ENCODE data around the gene DMTF1.
A peak's percentile ranks its signal among the peaks of the same experiment; 100 is the strongest.

DMTF1 gene

DNA sequence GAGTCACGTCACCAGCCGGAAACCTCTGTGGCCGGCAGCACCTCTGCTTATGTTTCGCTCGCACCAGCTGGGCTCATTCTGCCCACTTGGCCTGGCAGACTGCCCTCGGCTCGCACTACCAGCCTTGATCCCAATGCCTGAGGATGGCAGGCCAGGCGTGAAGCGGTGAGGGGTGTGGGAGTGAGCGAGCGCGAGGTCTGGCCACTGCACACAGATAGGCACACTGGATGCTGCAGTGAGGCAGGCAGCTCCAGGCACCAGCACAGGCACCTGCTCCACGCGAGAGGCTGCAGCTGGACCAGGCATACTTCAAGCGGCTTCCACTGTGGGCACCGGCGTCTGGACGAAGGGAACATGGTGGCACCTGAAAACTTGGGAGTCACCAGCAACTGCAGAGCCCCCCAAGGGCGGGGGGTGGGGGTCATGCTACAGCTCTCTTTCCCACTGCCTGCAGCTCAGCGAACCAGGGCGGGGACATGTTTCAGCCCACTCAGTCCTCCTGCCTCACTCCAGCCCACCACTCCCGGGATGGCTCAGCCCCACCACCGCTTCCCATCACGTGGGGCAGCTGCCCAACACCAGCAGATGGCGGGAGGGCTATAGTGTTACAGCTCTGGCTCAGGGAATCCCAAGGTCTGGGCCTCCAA, 5.4 kb upstream of the DMTF1 start:
- peak; percentile 23 for DNase-seq

DNA sequence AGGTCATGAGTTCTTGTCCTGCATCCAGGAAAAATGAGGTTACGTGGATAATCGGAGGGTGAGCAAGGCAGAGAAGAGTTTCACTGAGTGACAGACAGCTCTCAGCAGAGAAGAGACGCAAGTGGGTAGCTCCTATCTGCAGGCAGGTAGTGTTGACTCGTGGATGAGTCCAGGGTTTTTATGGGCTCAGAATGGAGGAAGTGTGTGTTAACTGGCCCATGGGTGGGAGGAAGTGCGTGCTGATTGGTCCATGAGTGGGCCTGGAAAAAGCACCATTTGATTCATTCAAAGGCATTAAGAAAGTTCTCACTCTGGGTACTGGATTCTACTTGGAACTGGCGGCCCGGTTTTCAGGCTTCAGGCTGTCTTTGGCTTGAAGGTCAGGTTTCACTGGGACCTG, 4.8 kb upstream of the DMTF1 start:
- DNase-seq, result no peak

DNA sequence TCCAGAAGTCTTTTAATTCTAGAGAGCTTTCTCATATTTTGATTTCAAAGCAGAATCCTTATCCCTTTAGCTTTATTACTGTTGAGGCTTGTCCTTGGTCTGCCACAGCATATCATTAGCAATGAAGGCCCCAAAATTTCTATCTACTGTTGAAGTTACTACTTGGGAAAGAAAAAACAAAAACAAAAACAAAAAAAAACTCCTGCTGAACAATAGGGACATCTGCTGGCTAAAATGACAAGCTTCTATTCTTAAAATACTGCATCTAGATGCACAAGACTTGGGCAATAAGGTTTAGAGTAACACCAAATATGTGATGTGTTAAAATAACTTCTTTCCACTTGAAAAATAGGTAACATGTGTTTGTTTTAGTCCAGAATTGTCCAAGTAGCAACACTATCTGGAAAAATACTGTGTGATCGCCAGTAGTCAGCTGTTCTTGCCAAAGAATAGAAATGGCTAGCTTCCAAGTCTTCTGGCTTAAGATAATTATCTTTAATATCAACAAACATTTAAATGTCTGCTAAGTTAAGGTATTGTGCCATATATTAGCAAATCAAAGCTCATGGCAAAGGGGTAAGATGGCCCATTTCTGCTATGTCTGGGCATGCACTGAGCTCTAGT, 3.8 kb upstream of the DMTF1 start:
- peak; percentile 45 for DNase-seq

DNA sequence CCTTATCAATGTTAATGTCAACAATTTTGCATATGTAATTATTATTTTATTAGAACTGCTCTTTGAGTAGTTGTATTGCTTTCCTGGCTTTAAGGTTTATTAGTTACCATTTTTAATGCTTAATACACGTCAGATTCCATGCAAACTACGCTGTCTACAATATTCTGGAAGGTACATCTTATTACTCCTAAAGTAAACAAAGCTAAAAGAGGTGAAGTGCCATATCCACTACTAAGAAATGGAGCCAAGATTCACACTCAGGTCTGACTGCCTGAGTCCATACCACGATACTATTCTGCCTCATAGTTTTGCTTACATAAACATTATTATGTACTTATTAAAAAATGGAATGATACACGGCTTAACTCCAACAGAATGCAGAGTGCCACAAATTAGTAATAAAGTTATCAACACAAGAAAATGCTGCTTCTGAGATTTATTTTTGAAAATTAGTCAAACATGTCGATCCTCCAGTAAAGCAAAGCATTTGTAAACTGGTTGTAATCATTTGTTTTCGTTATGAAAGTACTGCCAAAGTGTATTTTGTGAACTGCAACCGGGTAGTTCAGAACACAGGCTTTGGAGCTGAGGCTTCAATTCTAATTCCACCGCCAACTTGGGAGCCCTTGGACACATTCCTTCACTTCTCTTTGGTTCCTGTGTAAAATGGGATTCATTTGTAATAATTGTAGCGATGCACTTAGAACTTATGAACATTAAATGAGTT, 1.1 kb upstream of the DMTF1 start:
- no peak for DNase-seq

DNA sequence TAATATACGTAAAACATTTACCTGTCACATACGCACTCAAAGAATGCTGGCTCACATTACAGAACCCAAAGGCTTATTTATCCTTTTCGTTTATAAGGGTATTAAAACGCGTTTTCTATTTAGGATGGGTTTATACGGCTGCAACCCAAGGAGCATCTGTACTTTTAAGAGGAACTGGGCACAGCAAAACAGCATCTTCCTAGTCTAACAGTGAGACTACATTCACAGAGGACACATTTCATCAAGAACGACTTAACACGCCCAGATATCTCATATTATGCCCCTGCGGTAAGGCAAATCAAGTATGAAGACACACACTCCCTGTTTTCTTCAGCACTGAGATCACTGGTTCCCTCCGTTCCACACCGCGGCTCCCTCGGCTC, 533 bp upstream of the DMTF1 start:
- DNase-seq, result no peak

DNA sequence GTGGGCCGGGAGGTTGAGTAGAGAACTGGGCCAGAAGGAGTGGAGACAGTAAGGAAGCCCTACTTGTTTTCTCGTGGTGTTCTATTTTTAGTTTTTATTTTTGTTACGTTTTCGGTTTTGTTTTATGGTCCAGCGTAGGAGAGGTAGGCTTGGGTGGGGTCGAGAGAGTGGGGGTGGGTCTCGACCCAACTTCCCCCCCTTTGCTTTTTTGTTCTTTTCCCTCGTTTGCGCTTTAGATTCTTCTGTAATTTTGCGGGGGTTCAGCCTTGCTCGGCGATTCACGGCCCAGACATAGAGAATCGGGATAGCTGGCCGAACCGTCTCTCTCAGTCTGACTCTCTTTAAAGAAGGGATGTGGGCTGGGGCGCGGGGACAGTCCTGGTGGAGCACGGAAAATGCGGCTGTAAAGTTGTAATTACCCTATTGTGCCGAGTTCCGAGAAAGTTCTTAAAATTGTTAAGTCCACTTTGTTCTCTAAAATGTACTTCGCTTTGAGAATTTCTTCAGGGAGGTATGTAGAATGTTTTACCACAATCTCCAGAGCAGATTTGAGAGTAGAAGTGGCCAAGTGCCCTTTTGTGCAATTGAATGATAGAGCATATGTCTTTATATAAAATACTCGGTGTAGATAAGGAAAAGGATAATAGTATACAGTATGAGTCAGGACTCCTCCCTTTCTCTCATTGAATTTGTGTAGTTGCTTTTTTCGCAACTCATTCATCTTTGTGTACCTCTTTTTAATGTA, 816 bp downstream of the DMTF1 start:
- DNase-seq, result peak; percentile 42

DNA sequence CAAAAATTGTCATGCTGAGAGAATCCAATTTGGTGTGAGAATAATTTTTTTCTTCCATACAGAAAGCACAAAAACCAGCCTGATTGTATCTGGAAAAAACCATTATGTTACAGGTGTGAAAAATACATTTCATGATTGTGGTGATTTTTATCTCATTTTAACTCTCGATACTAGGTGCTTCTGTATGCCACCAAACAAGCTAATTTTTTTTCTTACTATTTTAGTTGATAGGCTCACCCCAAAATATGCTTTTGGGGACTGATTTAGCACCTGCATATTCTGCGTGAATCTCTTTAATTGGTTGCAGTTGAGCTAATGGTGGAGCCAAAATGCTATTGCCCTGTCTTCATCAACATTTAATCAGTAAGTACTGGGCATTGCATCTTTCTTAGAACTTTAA, 1.9 kb downstream of the DMTF1 start:
- DNase-seq, result no peak

DNA sequence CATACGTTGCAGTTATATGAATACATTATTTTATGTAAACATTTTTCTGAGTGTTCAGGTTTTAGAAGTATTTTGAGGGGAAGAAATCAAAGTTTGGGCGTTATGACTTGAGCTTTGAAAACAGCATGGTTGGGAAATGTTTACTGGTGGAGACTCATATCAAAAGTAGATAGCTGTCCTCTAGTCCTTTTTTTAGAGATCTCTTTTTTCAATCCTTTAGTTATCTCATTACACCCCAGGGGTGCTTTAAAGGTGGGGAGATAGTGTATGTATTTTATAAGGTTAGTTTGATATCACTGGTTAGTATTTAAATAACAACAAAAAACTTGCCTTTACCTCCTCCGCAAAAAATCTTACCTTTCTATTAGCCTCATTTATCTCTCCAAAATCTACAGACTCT, 2.3 kb downstream of the DMTF1 start:
- no peak for DNase-seq

DNA sequence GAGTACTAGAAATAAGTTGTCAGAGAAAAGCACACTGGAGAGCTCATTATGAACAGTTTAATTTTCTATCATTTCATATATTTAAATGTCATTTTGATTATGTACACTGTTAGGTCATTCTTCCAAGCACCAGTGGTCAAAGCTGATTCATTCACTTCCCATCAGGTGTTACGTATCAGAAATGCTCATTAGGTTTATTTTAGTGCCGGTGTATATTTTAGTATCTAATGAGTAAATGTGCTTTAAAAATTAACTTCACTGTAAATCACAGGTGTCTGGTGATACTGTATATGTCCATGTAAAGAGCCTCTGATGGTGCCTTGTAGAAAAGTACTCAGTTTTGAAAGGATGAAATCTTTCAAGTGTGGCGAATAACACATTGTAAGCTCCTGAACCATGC, 3.5 kb downstream of the DMTF1 start:
- DNase-seq, result no peak

DNA sequence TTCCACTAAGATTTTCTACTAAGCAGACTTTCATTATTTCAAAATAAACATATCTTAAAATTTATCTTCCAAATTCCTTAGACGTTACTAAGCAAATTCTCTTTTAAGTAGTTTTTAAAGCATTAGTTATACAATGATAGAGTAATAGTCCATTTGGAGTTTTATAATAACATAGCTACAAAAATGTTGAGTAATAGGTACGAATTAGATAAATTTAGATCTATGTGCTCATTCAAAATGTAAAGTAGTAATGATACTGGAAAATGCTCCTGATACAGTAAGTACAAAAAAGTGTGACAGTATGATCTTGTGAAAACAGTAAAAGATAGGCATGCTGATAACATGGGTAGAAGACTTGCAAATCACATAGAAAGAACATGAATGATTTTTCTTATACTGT, 4.5 kb downstream of the DMTF1 start:
- DNase-seq, result no peak

DNA sequence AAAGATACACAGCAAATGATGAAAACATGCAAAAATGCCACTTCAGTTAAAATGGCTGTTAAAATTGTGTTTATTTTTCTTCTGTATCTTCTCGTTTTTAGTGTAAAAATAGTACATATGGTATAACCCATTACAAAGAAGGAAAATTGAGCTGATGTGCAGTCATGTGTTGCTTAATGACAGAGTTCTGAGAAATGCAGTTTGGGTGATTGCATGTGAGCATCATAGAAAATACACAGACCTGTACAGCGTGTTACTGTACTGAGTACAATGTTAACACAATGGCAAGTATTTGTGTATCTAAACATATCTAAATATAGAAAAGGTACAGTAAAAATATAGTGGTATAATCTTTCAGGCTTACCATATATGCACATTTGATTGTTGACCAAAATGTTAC, 7.3 kb downstream of the DMTF1 start:
- no peak for DNase-seq

DNA sequence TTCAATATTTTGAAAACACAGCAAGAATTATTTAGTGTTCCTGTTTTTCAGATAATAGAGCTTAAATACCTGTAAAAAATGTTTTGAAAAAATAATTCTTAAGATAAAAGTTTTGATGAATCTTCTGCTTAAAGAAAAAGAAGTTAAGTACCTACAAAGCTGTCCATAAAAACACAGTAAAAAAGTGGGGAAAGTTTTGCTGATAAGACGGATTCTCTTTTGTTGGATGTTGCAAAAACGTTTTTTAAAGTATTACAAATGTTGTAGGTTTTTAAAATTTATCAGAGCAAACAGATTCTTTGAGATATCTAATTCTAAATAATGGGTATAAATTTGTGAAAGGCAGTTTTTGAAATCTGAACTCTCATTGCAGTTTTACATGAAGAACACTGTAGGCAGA, 12.2 kb downstream of the DMTF1 start:
- DNase-seq, result no peak

DNA sequence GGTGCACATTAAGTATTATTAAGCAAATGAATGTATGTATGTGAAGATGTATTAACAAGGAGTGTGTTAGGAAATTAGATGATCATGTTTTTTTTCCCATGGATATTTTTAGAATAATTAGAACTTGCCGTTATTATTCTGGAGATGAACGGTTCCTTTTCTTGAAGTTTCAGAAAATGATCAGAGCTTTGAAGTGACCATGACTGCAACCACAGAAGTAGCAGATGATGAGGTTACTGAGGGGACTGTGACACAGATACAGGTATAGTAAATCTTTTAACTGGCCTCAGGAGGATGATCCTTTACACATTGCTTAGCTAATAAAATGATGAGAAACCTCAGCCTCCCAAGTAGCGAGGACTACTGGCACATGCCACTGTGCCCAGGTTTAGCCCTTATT, 18.6 kb downstream of the DMTF1 start:
- DNase-seq, result no peak

DNA sequence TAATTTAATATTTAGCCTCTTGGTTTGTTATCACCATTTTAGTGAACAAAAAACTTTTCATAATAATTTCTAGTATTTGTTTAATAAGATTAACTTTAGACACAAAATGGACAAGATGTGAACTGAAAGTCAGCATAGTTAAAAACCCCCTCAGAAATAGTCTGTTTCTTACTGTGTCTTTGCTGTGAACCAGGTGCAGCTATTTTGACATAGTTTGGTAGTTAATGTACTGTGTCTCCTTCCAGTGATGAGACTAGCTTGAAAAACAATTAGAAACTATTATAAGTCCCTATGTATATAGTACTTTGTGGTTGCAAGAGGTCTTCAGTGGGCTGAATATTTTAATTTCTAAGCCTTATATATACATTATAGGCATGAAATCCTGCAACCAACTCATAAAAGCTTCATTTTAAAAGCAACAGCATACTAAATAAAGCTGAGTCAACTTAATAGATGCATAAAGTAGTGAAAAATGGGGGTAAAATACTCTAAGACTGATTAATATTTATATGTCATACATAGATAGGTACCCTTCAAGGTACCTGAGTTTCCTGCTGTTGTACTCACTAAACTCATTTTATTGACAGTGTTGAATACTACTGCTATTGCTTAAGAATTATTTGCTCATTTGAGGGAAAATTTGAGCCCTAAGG, 19.2 kb downstream of the DMTF1 start:
- DNase-seq, result no peak

DNA sequence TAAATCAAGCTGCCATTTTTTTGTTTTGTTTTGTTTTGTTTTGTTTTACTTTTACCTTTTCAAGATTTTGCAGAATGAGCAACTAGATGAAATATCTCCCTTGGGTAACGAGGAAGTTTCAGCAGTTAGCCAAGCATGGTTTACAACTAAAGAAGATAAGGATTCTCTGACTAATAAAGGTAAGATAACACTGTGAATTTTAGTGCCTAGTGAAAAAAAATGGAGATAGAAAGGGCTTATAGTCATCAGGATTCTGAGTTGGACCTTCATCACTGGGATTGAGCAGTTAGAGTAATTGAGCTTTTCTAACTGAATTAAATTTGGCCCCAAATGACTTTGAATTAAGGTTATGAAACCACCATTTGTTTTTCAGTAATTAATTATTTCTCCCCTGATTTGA, 21.2 kb downstream of the DMTF1 start:
- no peak for DNase-seq

DNA sequence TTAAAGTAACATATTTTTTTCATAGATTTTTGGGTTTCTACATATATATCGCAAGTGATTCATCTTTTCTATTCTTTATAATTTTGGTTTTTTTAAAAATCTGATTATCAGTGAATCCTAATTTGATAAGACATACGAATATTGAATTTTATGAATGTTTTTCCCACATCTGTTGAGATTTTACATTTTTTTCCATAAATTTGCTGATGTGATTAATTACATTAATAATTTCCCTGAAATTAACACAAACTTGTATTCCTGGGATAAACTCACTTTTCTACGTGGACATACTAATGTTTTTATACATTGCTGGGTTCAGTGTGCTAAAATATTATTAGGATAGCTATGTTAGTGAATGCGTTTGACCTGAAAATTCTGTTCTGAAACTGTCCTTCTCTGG, 26.1 kb downstream of the DMTF1 start:
- no peak for DNase-seq

DNA sequence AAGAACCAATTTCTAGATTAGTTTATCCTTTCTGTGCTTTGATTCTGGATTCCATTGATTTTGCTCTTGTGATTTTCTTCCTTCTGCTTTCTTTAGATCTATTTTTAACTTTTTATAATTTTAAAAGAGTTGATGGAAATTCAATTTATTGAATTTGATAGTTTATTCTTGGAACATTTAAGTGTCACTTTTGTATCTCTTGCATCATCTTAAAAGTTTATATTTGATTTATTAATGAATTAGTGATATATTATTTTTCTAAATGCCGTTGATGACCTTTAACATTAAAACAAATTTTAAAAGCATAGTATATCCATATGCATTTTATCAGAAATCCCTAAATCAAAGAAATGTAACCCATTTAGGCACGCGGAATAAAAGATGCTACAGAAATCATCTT, 26.9 kb downstream of the DMTF1 start:
- no peak for DNase-seq

DNA sequence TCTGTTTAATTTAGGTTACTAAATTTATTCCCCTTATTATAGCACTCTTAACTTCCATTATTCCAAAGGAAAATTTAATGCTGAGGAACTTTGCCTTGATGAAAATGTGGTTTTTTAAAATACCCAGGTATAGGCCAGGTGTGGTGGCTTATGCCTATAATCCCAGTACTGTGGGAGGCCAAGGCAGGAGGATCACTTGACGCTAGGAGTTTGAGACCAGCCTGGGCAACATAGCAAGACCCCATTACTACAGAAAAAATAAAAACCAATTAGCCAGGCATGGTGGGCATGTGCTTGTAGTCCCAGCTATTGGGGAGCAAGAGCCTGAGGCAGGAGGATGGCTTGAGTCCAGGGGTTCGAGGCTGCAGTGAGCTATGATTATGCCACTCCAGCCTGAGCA, 34.9 kb downstream of the DMTF1 start:
- no peak for DNase-seq

DNA sequence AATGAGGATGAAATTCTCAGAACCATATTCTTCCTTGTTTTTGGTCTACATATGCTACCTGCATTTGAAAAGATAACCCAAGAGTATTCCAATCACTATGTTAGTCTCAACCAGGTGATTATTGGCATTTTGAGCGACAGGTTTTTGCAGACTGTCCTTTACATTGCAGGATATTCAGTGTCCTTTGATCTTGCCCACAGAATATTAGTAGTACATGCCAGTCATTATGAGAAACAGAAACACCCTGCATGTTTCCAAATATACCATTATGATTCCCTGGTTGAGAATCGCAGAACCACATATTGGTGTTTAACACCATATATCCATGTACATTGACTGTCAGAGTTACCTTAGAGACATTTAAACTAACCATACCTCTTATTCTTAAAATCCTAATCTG, 36.7 kb downstream of the DMTF1 start:
- DNase-seq, result no peak

DNA sequence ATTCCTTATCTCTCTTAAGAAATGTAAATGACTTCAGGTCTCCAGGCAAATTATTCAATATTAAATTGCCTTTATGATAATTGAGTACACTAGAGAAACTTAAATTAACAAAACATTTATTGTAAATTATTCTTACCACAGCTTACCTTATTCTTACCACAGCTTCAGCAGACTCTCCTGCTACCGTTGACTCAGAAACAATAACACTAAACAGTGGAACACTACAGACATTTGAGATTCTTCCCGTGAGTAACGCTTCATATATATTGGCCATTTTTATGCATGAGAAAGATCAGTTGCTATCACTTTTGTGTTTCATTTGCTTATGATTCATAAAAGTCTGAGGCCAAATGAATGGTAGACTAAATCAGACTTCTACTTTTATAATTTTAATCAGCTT, 38.5 kb downstream of the DMTF1 start:
- no peak for DNase-seq

DNA sequence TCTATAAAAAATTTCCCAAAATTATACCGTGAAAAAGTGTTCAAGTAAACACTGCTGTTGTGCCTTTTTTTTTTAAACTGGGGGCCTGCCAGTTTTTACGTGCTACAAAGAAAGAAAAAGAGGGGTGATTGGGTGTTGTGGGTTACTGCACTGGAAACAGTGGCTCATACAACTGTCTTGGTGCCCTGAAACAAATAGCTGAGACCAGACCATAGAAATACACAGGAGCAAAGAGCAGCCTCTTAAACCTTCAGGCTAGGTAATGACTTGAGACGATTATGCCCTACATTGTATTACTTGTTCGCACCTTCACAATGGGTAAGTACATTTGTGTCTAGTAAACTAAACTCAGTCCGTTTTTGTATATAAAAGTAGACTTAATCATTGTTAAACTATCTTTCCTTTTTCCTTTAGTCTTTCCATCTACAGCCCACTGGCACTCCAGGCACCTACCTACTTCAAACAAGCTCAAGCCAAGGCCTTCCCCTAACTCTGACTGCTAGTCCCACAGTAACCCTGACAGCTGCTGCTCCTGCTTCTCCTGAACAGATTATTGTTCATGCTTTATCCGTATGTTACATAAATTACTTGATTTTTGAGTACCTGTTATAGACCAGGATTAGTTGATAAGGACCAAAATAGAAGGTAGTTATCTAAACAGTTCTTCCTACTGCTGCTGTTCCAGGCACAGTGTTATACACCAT, 40.7 kb downstream of the DMTF1 start:
- DNase-seq, result no peak

DNA sequence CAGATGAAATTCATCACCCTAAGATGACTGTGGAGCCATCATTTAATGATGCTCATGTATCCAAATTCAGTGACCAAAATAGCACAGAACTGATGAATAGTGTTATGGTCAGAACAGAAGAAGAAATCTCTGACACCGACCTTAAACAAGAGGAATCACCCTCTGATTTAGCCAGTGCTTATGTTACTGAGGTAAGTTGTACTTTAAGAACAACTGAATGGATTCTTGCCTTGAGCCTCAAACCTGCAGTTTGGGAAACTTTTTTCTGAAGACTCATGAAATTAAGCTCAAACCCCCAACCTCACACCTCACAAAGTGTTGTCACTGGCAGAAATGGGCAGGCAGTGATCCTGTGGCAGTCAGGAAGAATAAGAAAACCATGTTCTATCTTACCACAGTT, 41.7 kb downstream of the DMTF1 start:
- DNase-seq, result no peak

DNA sequence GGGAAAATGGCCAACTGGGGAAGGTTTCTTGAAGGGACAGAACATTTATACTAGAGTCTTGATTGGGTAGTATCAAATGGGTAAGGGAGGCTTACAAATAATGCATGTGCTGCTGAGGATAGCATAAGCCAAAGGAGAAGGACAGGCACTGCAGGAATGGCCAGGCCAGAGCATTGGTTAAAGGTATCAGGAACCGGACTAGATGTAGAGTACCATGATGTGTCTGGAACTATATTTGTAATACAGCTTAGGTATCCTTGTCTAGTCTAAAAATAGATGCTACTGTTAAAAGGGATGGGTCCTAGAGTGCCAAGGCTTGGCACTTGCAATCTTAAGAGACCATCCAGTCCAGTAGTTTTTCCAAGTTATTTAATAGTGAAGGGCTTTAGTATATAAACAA, 47.0 kb downstream of the DMTF1 start:
- DNase-seq, result no peak
